Adrenal gland (tissue), 12 donors: ENCODE data around the gene AGR2. TPM values are rescaled to one million over a fixed set of nuclear protein-coding genes. Genes with fewer than 3 reads are reported as not detected.

Experiments used
- DNase-seq, 7 donors: peaks; one replicate each; pipeline ENCODE4 v3.0.0-alpha.2; 2019 to 2020
- H3K27ac ChIP-seq, 5 donors: fragments of 200-600 bp; sonication (generic) in 4 of 5; 1 replicate in 3 of 5; 2 replicates in 2 of 5; pipeline versions ENCODE4 v1.5.1 to v1.8.0; 2016 to 2020; ENCODE audit warnings: mild to moderate bottlenecking in 1 of 5
- H3K27me3 ChIP-seq: fragments of 200-600 bp; 2 replicates; pipeline ENCODE4 v1.8.0; 2021
- H3K36me3 ChIP-seq, 2 donors: fragments of 200-600 bp; replicated peaks in 1 of 2; 1 replicate in 1 of 2; 2 replicates in 1 of 2; pipeline versions ENCODE4 v1.5.1 to v1.8.0; 2018 to 2022
- H3K4me1 ChIP-seq, 2 donors: fragments of 200-600 bp; replicated peaks in 1 of 2; 1 replicate in 1 of 2; 2 replicates in 1 of 2; pipeline versions ENCODE4 v1.5.1 to v1.8.0; 2018 to 2021
- H3K4me3 ChIP-seq, 4 donors: fragments of 200-600 bp; sonication (generic) in 3 of 4; one replicate each; pipeline ENCODE4 v1.5.1; 2016 to 2018
- H3K9me3 ChIP-seq, 3 donors: fragments of 200-600 bp; sonication (generic) in 1 of 3; replicated peaks in 1 of 3; 1 replicate in 2 of 3; 2 replicates in 1 of 3; pipeline versions ENCODE4 v1.5.1 to v1.8.0; 2016 to 2021
- CTCF ChIP-seq, 6 experiments: fragments of 450-650 bp in 4 of 6; fragments of 200-600 bp in 2 of 6; sonication (generic) in 1 of 6; IDR thresholded peaks; 1 replicate in 5 of 6; 2 replicates in 1 of 6; pipeline versions ENCODE4 v1.5.1 to v1.8.0; 2016 to 2021; ENCODE audit warnings: antibody characterized with exemption in 6 of 6, mild to moderate bottlenecking in 2 of 6, moderate library complexity in 1 of 6
- POLR2A ChIP-seq, 2 donors: fragments of 450-650 bp; IDR thresholded peaks; one replicate each; pipeline ENCODE4 v1.6.1; 2017; ENCODE audit warnings: antibody characterized with exemption in 2 of 2, mild to moderate bottlenecking in 2 of 2, moderate library complexity in 1 of 2
- WGBS, 4 donors: extraction: QIAGEN DNeasy Blood & Tissue Kit in 2 of 4; methylation state at CpG; one replicate each; pipeline versions ENCODE4 v1.1.5 to v1.1.7; 2013 to 2017; 5-methylcytosine and 5-hydroxymethylcytosine counted together
- intact Hi-C, 2 donors: fragments of 100-400 bp; cut with DNase I; formaldehyde crosslinking; loops; one replicate each; pipeline versions ENCODE4 v1.14.1 to v1.15.0; 2022 to 2023
- polyA plus RNA-seq, 3 donors: library from polyadenylated mRNA; stranded (reverse); fragments of 200-250 nt in 2 of 3; fragments of 350-450 nt in 1 of 3; fragmentation: Illumina TruSeq in 1 of 3; extraction: RNeasy Lipid Tissue Mini Kit (QIAGEN cat#74804) in 1 of 3; gene quantifications; one replicate each; pipeline ENCODE4 v1.2.3, GENCODE V29; 2013 to 2014
- total RNA-seq, 9 donors: library from RNA; depleted of rRNA in 4 of 9; stranded (reverse); fragments of >200 nt in 4 of 9; fragments of 120-200 nt in 1 of 9; fragmentation: NEBNext Ultra II Directional in 1 of 9; extraction: Animal tissue kit (Norgen Biotek cat#: 25700) in 1 of 9; gene quantifications; one replicate each; pipeline versions ENCODE4 v1.1.0 to v1.2.4, GENCODE V29; 2013 to 2023
- donor health status: healthy with polysubstance abuse.
- donor health status: Bipolar disorder and iron deficiency.
- donor health status: DM: yes; HTN: yes; CAD: no.
- donor health status: DM: no; HTN: no; CAD: no.
- donor health status: DM: no; HTN: no; CAD: no.
- donor health status: DM: yes; HTN: yes; CAD: no.

The AGR2 gene
- total and polyA plus RNA-seq, 12 donors = 0.13 to 4.3 (median 1.3) TPM; not detected in 7

DNA sequence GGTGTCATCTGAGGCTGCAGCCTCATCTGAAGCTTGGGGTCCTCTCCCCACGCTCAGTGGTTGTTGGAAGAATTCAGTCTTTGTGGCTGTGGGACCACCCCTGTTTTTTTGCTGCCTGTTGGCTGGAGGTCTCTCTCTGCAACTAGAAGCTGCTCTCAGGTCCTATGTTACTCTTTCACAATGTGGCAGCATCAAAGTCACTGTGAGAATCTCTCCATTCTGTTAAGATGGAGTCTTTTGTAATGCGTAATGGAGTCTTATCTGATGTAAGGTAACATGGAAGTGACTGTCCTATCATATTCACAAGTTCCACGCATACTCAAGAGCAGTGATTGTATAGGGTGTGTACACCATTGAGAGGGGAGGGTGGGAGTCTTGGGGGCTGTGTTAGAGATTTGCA, 26.3 kb downstream of the AGR2 start:
- Histone ChIP-seq H3K4me1 (no peaks in the 10 kb centered on the region), H3K36me3 (no peaks in the 10 kb centered on the region), H3K4me3 (no peak overlapping the region), H3K9me3 (no peaks in the 10 kb centered on the region), H3K27me3 (no peaks in the 10 kb centered on the region), H3K27ac (no peak overlapping the region)
- no peak for DNase-seq
- WGBS, 4 donors = 97 to 98% (median 98%) methylated on average over 3 of the region's 3 CpGs
- no peak for TF ChIP-seq POLR2A (IDR thresholded peaks at IDR 0.05)
- no peak for TF ChIP-seq CTCF (IDR thresholded peaks at IDR 0.05)
- intact Hi-C loops = no loop called here

- Histone ChIP-seq H3K4me1 (no peaks in the 10 kb centered on the region), H3K4me3 (no peak overlapping the region), H3K9me3 (no peaks in the 10 kb centered on the region), H3K27ac (no peak overlapping the region), H3K27me3 (no peaks in the 10 kb centered on the region), H3K36me3 (no peaks in the 10 kb centered on the region)
- no peak for DNase-seq
- intact Hi-C loops = no loop called here
- WGBS, 4 donors = 90 to 94% (median 94%) methylated on average over 7 of the region's 7 CpGs
- TF ChIP-seq CTCF (IDR thresholded peaks at IDR 0.05) (no peak), POLR2A (IDR thresholded peaks at IDR 0.05) (no peak)
Observed at GRCh38 chr7:16776053-16776452, 28.7 kb downstream of the AGR2 start.

- Histone ChIP-seq H3K36me3 (no peaks in the 10 kb centered on the region), H3K9me3 (no peaks in the 10 kb centered on the region), H3K4me3 (no peak overlapping the region), H3K4me1 (no peaks in the 10 kb centered on the region), H3K27ac (no peak overlapping the region), H3K27me3 (no peaks in the 10 kb centered on the region)
- intact Hi-C loops = no loop called here
- no peak for DNase-seq
- TF ChIP-seq POLR2A (IDR thresholded peaks at IDR 0.05) (no peak), CTCF (IDR thresholded peaks at IDR 0.05) (no peak)
Observed at GRCh38 chr7:16774986-16775385, 29.8 kb downstream of the AGR2 start.

DNA sequence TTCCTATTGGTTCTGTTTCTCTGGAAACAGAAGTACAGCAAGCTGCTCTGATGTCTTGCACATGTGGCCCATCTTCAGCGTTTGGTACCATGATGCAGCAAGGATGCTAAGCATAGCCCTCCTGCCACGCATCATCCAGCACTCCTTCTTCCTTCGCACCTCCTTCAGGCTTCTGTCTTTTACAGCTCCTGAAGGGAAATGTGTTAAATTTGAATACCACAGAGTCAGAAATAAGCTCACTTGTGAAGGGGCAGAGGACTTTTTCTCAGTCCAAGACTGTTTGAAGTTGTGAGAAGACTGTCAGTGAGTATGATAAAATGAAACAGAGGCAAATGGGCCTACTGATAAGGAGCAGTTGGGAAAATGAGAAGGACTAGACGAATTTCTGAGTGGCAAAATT, 30.5 kb downstream of the AGR2 start:
- Histone ChIP-seq H3K9me3 (no peaks in the 10 kb centered on the region), H3K4me1 (no peaks in the 10 kb centered on the region), H3K4me3 (no peak overlapping the region), H3K36me3 (no peaks in the 10 kb centered on the region), H3K27ac (no peak overlapping the region), H3K27me3 (no peaks in the 10 kb centered on the region)
- 79 to 95% (median 90%) methylated on average over 4 of the region's 4 CpGs for WGBS, 4 donors
- TF ChIP-seq POLR2A (IDR thresholded peaks at IDR 0.05) (no peak), CTCF (IDR thresholded peaks at IDR 0.05) (no peak)
- intact Hi-C loops = no loop called here
- DNase-seq = no peak
